ENCODE data around the gene MAN1A2.

Gene MAN1A2

GRCh38 chr1:117481410-117481809, 114.2 kb downstream of the MAN1A2 start (continued):
- TF ChIP-seq ATF2 (tag by site-specific recombination; IDR thresholded peaks at IDR 0.05; ENCODE audit: low read depth) = no peak
- TF ChIP-seq SCRT2 (tag by site-specific recombination; IDR thresholded peaks at IDR 0.05) = peak; percentile 78
- no peak for TF ChIP-seq ZNF292 (tag by site-specific recombination; IDR thresholded peaks at IDR 0.05; ENCODE audit: borderline replicate concordance, low read depth)
- TF ChIP-seq ZBTB49 (tag by site-specific recombination; IDR thresholded peaks at IDR 0.05; ENCODE audit: low read depth) = no peak

- Histone ChIP-seq H3K9me3 (ENCODE audit: control insufficient read depth, insufficient read depth, low read depth, low read length) (no peaks in the 10 kb centered on the region), H3K4me3 (ENCODE audit: low read depth, low read length) (no peak overlapping the region), H3K36me3 (ENCODE audit: control insufficient read depth in 2 of 2, insufficient read depth in 1 of 2, low read length in 2 of 2) (no peaks in the 10 kb centered on the region), H3K27ac (ENCODE audit: extremely low read depth, low read depth, low read length) (no peak overlapping the region), H3K4me1 (ENCODE audit: control insufficient read depth, insufficient read depth, low read length) (no peaks in the 10 kb centered on the region)
- CTCF ChIA-PET = interaction anchor here (1.6 kb wide), 1 partner anchor 260 kb away, joined by 5 read pairs; no protein-coding TSS in a partner anchor
- POLR2A ChIA-PET = no interaction called here
- TF ChIP-seq OVOL3 (tag by site-specific recombination; IDR thresholded peaks at IDR 0.05) (no peak), ZNF121 (tag by site-specific recombination; IDR thresholded peaks at IDR 0.05) (no peak), AEBP2 (tag by site-specific recombination; IDR thresholded peaks at IDR 0.05; ENCODE audit: borderline replicate concordance) (no peak), IKZF3 (tag by site-specific recombination; IDR thresholded peaks at IDR 0.05) (no peak)
Observed at GRCh38 chr1:117493906-117494305, 126.7 kb downstream of the MAN1A2 start.

GRCh38 chr1:117495068-117495467, 127.8 kb downstream of the MAN1A2 start:
- no peak overlapping the region for H3K27ac ChIP-seq (ENCODE audit: extremely low read depth, low read depth, low read length)
- no peak overlapping the region for H3K4me3 ChIP-seq (ENCODE audit: low read depth, low read length)
- TF ChIP-seq ZNF792 (tag by site-specific recombination; IDR thresholded peaks at IDR 0.05) (no peak), ZBTB11 (tag by site-specific recombination; conservative IDR thresholded peaks at IDR 0.05; ENCODE audit: low read depth) (no peak), PRDM6 (tag by site-specific recombination; IDR thresholded peaks at IDR 0.05) (no peak), ZNF350 (tag by site-specific recombination; IDR thresholded peaks at IDR 0.05) (no peak), MZF1 (tag by site-specific recombination; IDR thresholded peaks at IDR 0.05; ENCODE audit: borderline replicate concordance) (no peak)
- no peaks in the 10 kb centered on the region for H3K9me3 ChIP-seq (ENCODE audit: control insufficient read depth, insufficient read depth, low read depth, low read length)
- POLR2A ChIA-PET = no interaction called here
- H3K36me3 ChIP-seq (ENCODE audit: control insufficient read depth in 2 of 2, insufficient read depth in 1 of 2, low read length in 2 of 2) = peaks cover 0 to 3% of the 10 kb centered on the region in 2 experiments; a peak in 1 of 3 replicates
- H3K4me1 ChIP-seq (ENCODE audit: control insufficient read depth, insufficient read depth, low read length) = no peaks in the 10 kb centered on the region
- CTCF ChIA-PET = interaction anchor here (0.5 to 1.6 kb wide), 2 partner anchors 258 to 1357 kb away, joined by 4 to 5 read pairs; no protein-coding TSS in a partner anchor
